IPS DF 4.7 (cell line): Measurements from ENCODE around the gene MBD1.
"Not testable (repeated sequence)": the region's sequence is repeated elsewhere in the genome, so short reads cannot be mapped to it uniquely, and the experiment has no call there.

Experiments
- DNase-seq: peaks from one replicate; pipeline ENCODE4 v3.0.0-alpha.2; 2013; ENCODE audit warnings: low spot score; ENCODE audit errors: extremely low read depth

Gene MBD1

GRCh38 chr18:50293039-50293438 is 11.7 kb upstream of the MBD1 start:
- no peak for DNase-seq

- DNase-seq: no peak
Observed at GRCh38 chr18:50289108-50289443, 7.8 kb upstream of the MBD1 start.

GRCh38 chr18:50288348-50289107 is 7.2 kb upstream of the MBD1 start:
- not testable (repeated sequence) for DNase-seq

GRCh38 chr18:50287441-50288347 is 6.4 kb upstream of the MBD1 start, which contains the start of gene CXXC1:
CXXC1 (minus strand) TSS chr18:50287692; CDS start chr18:50287589, 103 bp downstream.
- no peak for DNase-seq

GRCh38 chr18:50287028-50287440 is 5.7 kb upstream of the MBD1 start:
- DNase-seq: no peak

GRCh38 chr18:50286391-50287027 is 5.2 kb upstream of the MBD1 start:
- DNase-seq: no peak

- no peak for DNase-seq
Observed at GRCh38 chr18:50285631-50286321, 4.5 kb upstream of the MBD1 start.

GRCh38 chr18:50285071-50285470 is 3.7 kb upstream of the MBD1 start:
- no peak for DNase-seq

- DNase-seq: no peak
Observed at GRCh38 chr18:50284255-50284885, 3.0 kb upstream of the MBD1 start.

GRCh38 chr18:50283469-50284209 is 2.3 kb upstream of the MBD1 start:
- no peak for DNase-seq

- no peak for DNase-seq
Observed at GRCh38 chr18:50282521-50283335, 1.4 kb upstream of the MBD1 start.

- no peak for DNase-seq
Observed at GRCh38 chr18:50281972-50282520, 723 bp upstream of the MBD1 start.

- no peak for DNase-seq
Observed at GRCh38 chr18:50280707-50281294, 522 bp downstream of the MBD1 start.

- DNase-seq: no peak
Observed at GRCh38 chr18:50279752-50280151, 1.6 kb downstream of the MBD1 start.

GRCh38 chr18:50277942-50278341 is 3.4 kb downstream of the MBD1 start:
- DNase-seq: no peak

- no peak for DNase-seq
Observed at GRCh38 chr18:50276452-50276851, 4.9 kb downstream of the MBD1 start.

GRCh38 chr18:50275503-50276036 is 5.8 kb downstream of the MBD1 start:
- DNase-seq: no peak

- DNase-seq: no peak
Observed at GRCh38 chr18:50274941-50275340, 6.4 kb downstream of the MBD1 start.
